ENCODE results near the gene TH.

DNA sequence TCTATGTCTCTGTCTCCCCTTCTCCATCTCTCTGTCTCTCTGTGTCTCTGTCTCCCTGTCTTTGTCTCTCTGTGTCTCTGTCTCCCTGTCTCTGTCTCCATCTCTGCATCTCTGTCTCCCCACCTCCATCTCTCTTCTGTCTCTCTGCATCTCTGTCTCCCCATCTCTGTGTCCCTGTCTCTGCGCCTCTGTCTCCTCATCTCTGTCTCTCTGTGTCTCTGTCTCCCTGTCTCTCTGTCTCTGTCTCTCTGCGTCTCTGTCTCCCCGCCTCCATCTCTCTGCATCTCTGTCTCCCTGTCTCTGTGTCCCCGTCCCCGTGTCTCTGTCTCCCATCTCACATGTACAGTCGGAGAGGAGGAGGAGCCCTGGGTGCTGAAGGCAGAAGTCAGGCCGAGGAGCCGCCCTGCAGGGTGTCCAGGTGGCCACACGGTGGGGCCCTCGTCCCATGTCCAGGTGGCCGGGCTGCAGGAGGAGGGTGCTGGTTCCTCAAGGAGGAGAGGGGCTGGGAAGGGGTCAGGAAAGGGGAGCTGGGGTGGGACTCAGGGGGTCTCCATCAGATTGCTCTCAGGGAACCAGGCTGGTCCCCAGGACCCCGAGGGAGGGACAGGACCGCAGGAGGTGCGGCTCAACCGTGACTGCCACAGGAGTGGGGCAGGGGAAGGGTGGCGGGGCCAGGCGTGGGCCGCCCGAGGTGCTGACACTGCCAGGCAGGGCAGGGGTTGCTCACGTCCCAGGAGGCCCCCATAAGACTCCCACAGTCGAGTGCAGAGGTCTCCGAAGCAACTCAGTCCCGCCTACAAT, 25.6 kb upstream of the TH start:
- TF ChIP-seq POLR2A (IDR thresholded peaks at IDR 0.05; ENCODE audit: control extremely low read depth in 1 of 2, low read depth in 2 of 2, low read length in 2 of 2) (no peak), HDAC2 (IDR thresholded peaks at IDR 0.05; ENCODE audit: borderline replicate concordance in 1 of 2, low read depth in 2 of 2, low read length in 2 of 2) (no peak), POLR2AphosphoS5 (IDR thresholded peaks at IDR 0.05; ENCODE audit: low read depth, low read length) (no peak), CHD2 (IDR thresholded peaks at IDR 0.05; ENCODE audit: low read length) (no peak), CEBPB (IDR thresholded peaks at IDR 0.05; ENCODE audit: low read depth, low read length) (no peak), SP1 (IDR thresholded peaks at IDR 0.05; ENCODE audit: low read depth, low read length) (no peak), ZNF274 (IDR thresholded peaks at IDR 0.05; ENCODE audit: borderline replicate concordance, extremely low read depth, low read length) (no peak), GABPA (IDR thresholded peaks at IDR 0.05; ENCODE audit: borderline replicate concordance, insufficient read depth, low read length) (no peak), TAF1 (IDR thresholded peaks at IDR 0.05; ENCODE audit: low read depth, low read length) (no peak), YY1 (IDR thresholded peaks at IDR 0.05; ENCODE audit: low read depth, low read length) (no peak), RXRA (IDR thresholded peaks at IDR 0.05; ENCODE audit: insufficient read depth, low read depth, low read length) (no peak), EP300 (IDR thresholded peaks at IDR 0.05; ENCODE audit: borderline replicate concordance in 1 of 2, low read depth in 2 of 2, low read length in 2 of 2) (no peak)
- TF ChIP-seq, protein P1, sequence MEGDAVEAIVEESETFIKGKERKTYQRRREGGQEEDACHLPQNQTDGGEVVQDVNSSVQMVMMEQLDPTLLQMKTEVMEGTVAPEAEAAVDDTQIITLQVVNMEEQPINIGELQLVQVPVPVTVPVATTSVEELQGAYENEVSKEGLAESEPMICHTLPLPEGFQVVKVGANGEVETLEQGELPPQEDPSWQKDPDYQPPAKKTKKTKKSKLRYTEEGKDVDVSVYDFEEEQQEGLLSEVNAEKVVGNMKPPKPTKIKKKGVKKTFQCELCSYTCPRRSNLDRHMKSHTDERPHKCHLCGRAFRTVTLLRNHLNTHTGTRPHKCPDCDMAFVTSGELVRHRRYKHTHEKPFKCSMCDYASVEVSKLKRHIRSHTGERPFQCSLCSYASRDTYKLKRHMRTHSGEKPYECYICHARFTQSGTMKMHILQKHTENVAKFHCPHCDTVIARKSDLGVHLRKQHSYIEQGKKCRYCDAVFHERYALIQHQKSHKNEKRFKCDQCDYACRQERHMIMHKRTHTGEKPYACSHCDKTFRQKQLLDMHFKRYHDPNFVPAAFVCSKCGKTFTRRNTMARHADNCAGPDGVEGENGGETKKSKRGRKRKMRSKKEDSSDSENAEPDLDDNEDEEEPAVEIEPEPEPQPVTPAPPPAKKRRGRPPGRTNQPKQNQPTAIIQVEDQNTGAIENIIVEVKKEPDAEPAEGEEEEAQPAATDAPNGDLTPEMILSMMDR (IDR thresholded peaks at IDR 0.05; ENCODE audit: control extremely low read depth in 1 of 3, insufficient read depth in 1 of 3, low read depth in 1 of 3, low read length in 3 of 3), result peak; percentile 88 to 99 (median 97)
- TF ChIP-seq, protein P2, sequence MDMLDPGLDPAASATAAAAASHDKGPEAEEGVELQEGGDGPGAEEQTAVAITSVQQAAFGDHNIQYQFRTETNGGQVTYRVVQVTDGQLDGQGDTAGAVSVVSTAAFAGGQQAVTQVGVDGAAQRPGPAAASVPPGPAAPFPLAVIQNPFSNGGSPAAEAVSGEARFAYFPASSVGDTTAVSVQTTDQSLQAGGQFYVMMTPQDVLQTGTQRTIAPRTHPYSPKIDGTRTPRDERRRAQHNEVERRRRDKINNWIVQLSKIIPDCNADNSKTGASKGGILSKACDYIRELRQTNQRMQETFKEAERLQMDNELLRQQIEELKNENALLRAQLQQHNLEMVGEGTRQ (IDR thresholded peaks at IDR 0.05; ENCODE audit: low read length), result no peak
